HG03135 (cell line): ENCODE results near the gene IKZF1.
A peak's percentile ranks its signal among the peaks of the same experiment; 100 is the strongest.

ENCODE experiments used
- ATAC-seq: cut with Tn5 transposase; IDR thresholded peaks from one replicate; pipeline ENCODE4 v1.9.1; 2021; ENCODE audit warnings: mild to moderate bottlenecking, moderate library complexity; ENCODE audit not compliant: unreplicated experiment

IKZF1 gene

DNA sequence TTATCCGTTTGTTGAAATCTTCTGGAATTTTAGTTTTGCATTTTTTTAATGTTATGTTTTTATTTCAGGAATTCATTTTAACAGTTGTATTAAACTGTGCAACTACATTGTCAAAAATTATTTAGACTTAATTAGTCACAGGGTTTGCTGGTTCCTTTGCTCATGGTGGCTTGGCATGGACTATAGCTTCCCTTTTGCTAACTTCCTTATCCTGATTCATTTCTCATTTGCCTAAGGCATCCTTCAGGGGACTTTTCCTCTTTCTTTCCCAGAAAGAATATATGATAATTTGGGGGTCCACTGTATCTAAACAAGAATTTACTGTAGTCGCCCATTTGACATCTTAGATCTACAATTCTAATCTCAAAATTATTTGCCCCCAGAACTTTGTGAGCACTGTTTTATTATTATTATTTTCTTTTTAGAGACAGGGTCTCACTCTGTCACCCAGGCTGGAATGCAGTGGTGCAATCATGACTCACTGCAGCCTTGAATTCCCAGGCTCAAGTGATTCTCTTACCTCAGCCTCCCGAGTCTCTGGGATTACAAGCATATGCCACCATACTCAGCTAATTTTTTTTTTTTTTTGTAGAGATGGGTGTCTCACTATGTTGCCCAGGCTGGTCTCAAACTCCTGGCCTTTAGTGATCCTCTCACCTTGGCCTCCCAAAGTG, 131.8 kb downstream of the IKZF1 start:
- ATAC-seq, result no peak

GRCh38 chr7:50446542-50446960, 142.0 kb downstream of the IKZF1 start:
- ATAC-seq, result no peak

GRCh38 chr7:50448823-50449222, 144.3 kb downstream of the IKZF1 start:
- ATAC-seq, result no peak

GRCh38 chr7:50449501-50449880, 145.0 kb downstream of the IKZF1 start:
- no peak for ATAC-seq

DNA sequence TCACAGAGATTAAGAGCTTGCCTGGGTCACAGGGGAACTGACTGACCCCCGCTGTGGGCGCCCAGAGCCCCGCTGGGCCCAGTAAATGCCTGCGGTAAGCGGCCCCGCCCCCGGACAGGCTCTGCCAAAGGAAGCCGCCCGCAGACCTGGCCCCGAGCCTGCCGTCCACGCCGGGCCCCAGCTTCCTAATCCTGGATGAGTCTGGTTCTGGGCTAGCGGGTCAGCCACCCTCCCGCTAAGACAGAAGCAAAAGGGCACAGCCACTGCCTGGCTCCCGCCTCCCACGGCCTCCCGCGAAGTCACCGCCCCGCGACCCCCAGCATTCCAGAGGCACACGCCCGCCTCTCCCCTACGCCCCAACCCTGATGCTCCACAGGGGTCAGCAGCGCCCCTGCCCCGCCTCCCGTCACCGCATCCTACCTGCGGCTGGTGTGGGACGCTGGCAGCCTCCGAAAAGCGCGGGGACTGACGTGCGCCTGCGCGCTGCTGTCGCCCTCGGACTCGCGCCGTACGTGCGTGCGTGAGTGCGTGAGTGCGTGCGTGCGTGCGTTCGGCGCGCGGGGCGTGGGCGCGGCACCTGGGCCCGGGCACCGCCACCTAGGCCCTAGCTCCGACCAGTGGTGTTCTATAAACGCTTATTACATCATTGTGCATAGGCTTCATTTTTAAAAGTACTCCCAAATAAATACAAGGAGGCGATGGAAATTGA, 145.5 kb downstream of the IKZF1 start, which contains the start of gene FIGNL1:
Gene FIGNL1, minus strand, starts transcription at position 470 of the 709 bp plus-strand sequence. CDS start 3,063 bp downstream, outside the sequence.
- peak; percentile 93 for ATAC-seq

GRCh38 chr7:50450590-50451032, 146.1 kb downstream of the IKZF1 start:
- no peak for ATAC-seq
